Breast epithelium (tissue), 3 donors: ENCODE data around the gene DIP2B.

ENCODE experiments used
- CTCF ChIP-seq, 3 donors: fragments of 450-650 bp; IDR thresholded peaks; one replicate each; pipeline ENCODE4 v1.5.1; 2016 to 2017; ENCODE audit warnings: antibody characterized with exemption in 3 of 3, mild to moderate bottlenecking in 3 of 3, moderate library complexity in 3 of 3
- POLR2A ChIP-seq: fragments of 450-650 bp; IDR thresholded peaks from one replicate; pipeline ENCODE4 v1.6.1; 2016; ENCODE audit warnings: antibody characterized with exemption, mild to moderate bottlenecking, moderate library complexity
- POLR2AphosphoS5 ChIP-seq, 3 donors: sonication (generic); formaldehyde crosslinking; IDR thresholded peaks; one replicate each; pipeline ENCODE4 v1.6.1; 2017; ENCODE audit warnings: antibody characterized with exemption in 3 of 3

- TF ChIP-seq CTCF (IDR thresholded peaks at IDR 0.05) (no peak), POLR2A (no peak), POLR2AphosphoS5 (IDR thresholded peaks at IDR 0.05) (no peak)
Observed at GRCh38 chr12:50617657-50618056, 112.9 kb downstream of the DIP2B start.
